Measurements from ENCODE around the gene CBLN2.

CBLN2 gene

GRCh38 chr18:72530622-72531021, 13.5 kb downstream of the CBLN2 start:
- no peak for TF ChIP-seq OSR1 (CRISPR knock-in tag; IDR thresholded peaks at IDR 0.05)
- no peak for TF ChIP-seq TCF4 (CRISPR knock-in tag; IDR thresholded peaks at IDR 0.05; ENCODE audit: borderline replicate concordance)
- no peak for TF ChIP-seq ARNTL (CRISPR knock-in tag; IDR thresholded peaks at IDR 0.05; ENCODE audit: borderline replicate concordance, low read depth)
- no peak for TF ChIP-seq CSRNP3 (CRISPR knock-in tag; IDR thresholded peaks at IDR 0.05)
- no peak for TF ChIP-seq ESRRG (CRISPR knock-in tag; IDR thresholded peaks at IDR 0.05)
- TF ChIP-seq ZNF565 (CRISPR knock-in tag; conservative IDR thresholded peaks at IDR 0.05; ENCODE audit: low read depth): no peak
- no peak for TF ChIP-seq BACH2 (CRISPR knock-in tag; IDR thresholded peaks at IDR 0.05; ENCODE audit: borderline replicate concordance)
- no peak for TF ChIP-seq SNAI2 (CRISPR knock-in tag; IDR thresholded peaks at IDR 0.05)
- no peak for TF ChIP-seq ZC3H10 (CRISPR knock-in tag; IDR thresholded peaks at IDR 0.05)
- no peak for TF ChIP-seq PPARA (CRISPR knock-in tag; IDR thresholded peaks at IDR 0.05; ENCODE audit: borderline replicate concordance)
- no peak for TF ChIP-seq CREB5 (CRISPR knock-in tag; IDR thresholded peaks at IDR 0.05; ENCODE audit: low read depth)
- TF ChIP-seq POU6F1 (CRISPR knock-in tag; IDR thresholded peaks at IDR 0.05; ENCODE audit: borderline replicate concordance, low read depth): no peak
- TF ChIP-seq RARB (CRISPR knock-in tag; IDR thresholded peaks at IDR 0.05): no peak
- TF ChIP-seq ZFP3 (CRISPR knock-in tag; IDR thresholded peaks at IDR 0.05): no peak
- no peak for TF ChIP-seq ZNF70 (CRISPR knock-in tag; IDR thresholded peaks at IDR 0.05)
- no peak for TF ChIP-seq TSHZ2 (CRISPR knock-in tag; IDR thresholded peaks at IDR 0.05)
- TF ChIP-seq TOX (CRISPR knock-in tag; IDR thresholded peaks at IDR 0.05; ENCODE audit: borderline replicate concordance): no peak
- ATAC-seq: peak; percentile 75

- TF ChIP-seq ISL1 (CRISPR knock-in tag; IDR thresholded peaks at IDR 0.05) (no peak), PATZ1 (CRISPR knock-in tag; IDR thresholded peaks at IDR 0.05; ENCODE audit: borderline replicate concordance) (no peak), ZNF70 (CRISPR knock-in tag; IDR thresholded peaks at IDR 0.05) (no peak), CREB5 (CRISPR knock-in tag; IDR thresholded peaks at IDR 0.05; ENCODE audit: low read depth) (no peak), BACH2 (CRISPR knock-in tag; IDR thresholded peaks at IDR 0.05; ENCODE audit: borderline replicate concordance) (no peak), TOX (CRISPR knock-in tag; IDR thresholded peaks at IDR 0.05; ENCODE audit: borderline replicate concordance) (no peak), GLIS3 (CRISPR knock-in tag; IDR thresholded peaks at IDR 0.05) (no peak), POU6F1 (CRISPR knock-in tag; IDR thresholded peaks at IDR 0.05; ENCODE audit: borderline replicate concordance, low read depth) (no peak), ZNF565 (CRISPR knock-in tag; conservative IDR thresholded peaks at IDR 0.05; ENCODE audit: low read depth) (no peak), ZC3H10 (CRISPR knock-in tag; IDR thresholded peaks at IDR 0.05) (no peak), ARNTL (CRISPR knock-in tag; IDR thresholded peaks at IDR 0.05; ENCODE audit: borderline replicate concordance, low read depth) (no peak), OSR1 (CRISPR knock-in tag; IDR thresholded peaks at IDR 0.05) (no peak), ZNF8 (CRISPR knock-in tag; IDR thresholded peaks at IDR 0.05) (no peak)
- ATAC-seq: no peak
Observed at GRCh38 chr18:72504866-72505265, 39.3 kb downstream of the CBLN2 start.

Data from SK-N-SH treated with all-trans-retinoic acid at 6 μM for 48 hours (cell line).